ENCODE results near the gene LRBA. TPM values are rescaled to one million over a fixed set of nuclear protein-coding genes. Genes with fewer than 3 reads are reported as not detected.

Gene LRBA
- total and polyA plus RNA-seq, 2 donors (not counting 3 experiments of a cell fraction or from before 2014, with no cell fraction given), result 18.0 to 35.1 TPM

DNA sequence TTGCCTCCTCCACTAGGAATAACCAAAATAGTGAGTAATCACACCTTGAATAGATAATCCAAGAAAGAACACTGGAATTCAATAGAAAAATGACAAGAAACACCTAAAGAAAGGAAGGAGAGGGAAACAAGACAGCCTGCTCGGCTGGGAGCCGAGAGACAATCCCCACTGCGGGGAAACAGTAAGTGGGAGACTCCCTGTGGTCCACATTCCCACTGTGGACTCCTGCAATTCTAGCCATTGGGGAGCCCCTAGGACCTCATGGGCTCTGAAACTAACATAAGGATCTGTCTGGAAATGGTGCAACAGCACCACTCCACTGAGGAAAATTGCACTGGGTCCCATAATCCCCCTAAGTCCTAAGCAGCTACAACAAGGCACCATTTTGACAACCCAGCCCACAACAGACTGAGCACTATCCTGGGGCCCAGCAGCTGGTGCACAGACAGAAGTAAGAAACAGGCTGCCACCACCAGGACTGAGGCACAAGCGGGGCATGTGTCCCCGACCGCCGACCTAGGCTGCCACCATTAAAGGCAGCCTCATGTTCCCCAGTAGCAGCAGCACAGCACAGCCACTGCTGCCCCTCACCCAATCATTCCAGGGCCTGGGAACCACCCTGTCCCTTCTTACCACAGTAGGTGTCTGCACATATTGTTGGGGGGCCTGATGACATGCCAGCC, 14.2 kb downstream of the LRBA start:
- DNase-seq (ENCODE audit: low read depth, low spot score), result no peak
- dilution Hi-C loops (cut with MboI; ENCODE audit: extremely low pct_ligation_motif_present, low sequenced_read_pairs) (no loop called here), intact Hi-C loops (cut with micrococcal nuclease) (no loop called here)
- POLR2A ChIA-PET, result no interaction called here
- no peaks in the 10 kb centered on the region for H3K27me3 ChIP-seq (ENCODE audit: control insufficient read depth in 2 of 2, insufficient read depth in 2 of 2, low read length in 2 of 2)
- H3K9me1 ChIP-seq (replicated peaks; ENCODE audit: control insufficient read depth, extremely low read depth, insufficient read depth, low read length), result no peaks in the 10 kb centered on the region
- BruUV-seq (replicated peaks), result no TSS peak
- H3K27ac ChIP-seq (ENCODE audit: insufficient read depth, low read depth, low read length), result no peak overlapping the region
- CTCF ChIA-PET, result no interaction called here
- no peak overlapping the region for H3K9ac ChIP-seq (replicated peaks; ENCODE audit: extremely low read depth, insufficient read depth, low read length)
- no peaks in the 10 kb centered on the region for H3K9me3 ChIP-seq (replicated peaks; ENCODE audit: control insufficient read depth, insufficient read depth, low read length)
- peaks cover 41% of the 10 kb centered on the region for H3K79me2 ChIP-seq (ENCODE audit: control insufficient read depth, insufficient read depth, low read length)
- no peaks in the 10 kb centered on the region for H3K36me3 ChIP-seq (ENCODE audit: control insufficient read depth in 2 of 2, extremely low read depth in 1 of 2, insufficient read depth in 2 of 2, low read length in 2 of 2)
- TF ChIP-seq MYC (IDR thresholded peaks at IDR 0.05; ENCODE audit: low read depth, low read length), result no peak
- TF ChIP-seq JUN (IDR thresholded peaks at IDR 0.05; ENCODE audit: borderline replicate concordance, insufficient read depth, insufficient read length, low read depth), result no peak
- TF ChIP-seq MAX (IDR thresholded peaks at IDR 0.05; ENCODE audit: insufficient read depth, insufficient read length), result no peak
- TF ChIP-seq FOS (IDR thresholded peaks at IDR 0.05; ENCODE audit: borderline replicate concordance, insufficient read depth, low read length), result no peak
- no peak for TF ChIP-seq POLR2A (IDR thresholded peaks at IDR 0.05; ENCODE audit: low read depth, low read length)
- TF ChIP-seq POLR2AphosphoS5 (IDR thresholded peaks at IDR 0.05; ENCODE audit: insufficient read depth, low read depth, low read length), result no peak
- TF ChIP-seq GATA2 (IDR thresholded peaks at IDR 0.05; ENCODE audit: insufficient read depth, insufficient read length, low read depth, low read length), result no peak
- TF ChIP-seq, protein P1, sequence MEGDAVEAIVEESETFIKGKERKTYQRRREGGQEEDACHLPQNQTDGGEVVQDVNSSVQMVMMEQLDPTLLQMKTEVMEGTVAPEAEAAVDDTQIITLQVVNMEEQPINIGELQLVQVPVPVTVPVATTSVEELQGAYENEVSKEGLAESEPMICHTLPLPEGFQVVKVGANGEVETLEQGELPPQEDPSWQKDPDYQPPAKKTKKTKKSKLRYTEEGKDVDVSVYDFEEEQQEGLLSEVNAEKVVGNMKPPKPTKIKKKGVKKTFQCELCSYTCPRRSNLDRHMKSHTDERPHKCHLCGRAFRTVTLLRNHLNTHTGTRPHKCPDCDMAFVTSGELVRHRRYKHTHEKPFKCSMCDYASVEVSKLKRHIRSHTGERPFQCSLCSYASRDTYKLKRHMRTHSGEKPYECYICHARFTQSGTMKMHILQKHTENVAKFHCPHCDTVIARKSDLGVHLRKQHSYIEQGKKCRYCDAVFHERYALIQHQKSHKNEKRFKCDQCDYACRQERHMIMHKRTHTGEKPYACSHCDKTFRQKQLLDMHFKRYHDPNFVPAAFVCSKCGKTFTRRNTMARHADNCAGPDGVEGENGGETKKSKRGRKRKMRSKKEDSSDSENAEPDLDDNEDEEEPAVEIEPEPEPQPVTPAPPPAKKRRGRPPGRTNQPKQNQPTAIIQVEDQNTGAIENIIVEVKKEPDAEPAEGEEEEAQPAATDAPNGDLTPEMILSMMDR (IDR thresholded peaks at IDR 0.05; ENCODE audit: extremely low read depth in 1 of 2, insufficient read depth in 1 of 2, low read depth in 1 of 2, low read length in 2 of 2), result no peak
- no peak for TF ChIP-seq EZH2 (IDR thresholded peaks at IDR 0.05; ENCODE audit: borderline replicate concordance, low read depth, low read length, severe bottlenecking)
- H2AFZ ChIP-seq (ENCODE audit: low read depth, low read length), result no peak overlapping the region
- H4K20me1 ChIP-seq (replicated peaks; ENCODE audit: control insufficient read depth, extremely low read depth, insufficient read depth, low read length), result no peaks in the 10 kb centered on the region
- H3K4me2 ChIP-seq (ENCODE audit: insufficient read depth, low read length), result no peak overlapping the region
- no peak for FAIRE-seq
- no peak overlapping the region for H3K4me3 ChIP-seq (replicated peaks in 1 of 3; ENCODE audit: insufficient read depth in 1 of 3, low read depth in 1 of 3, low read length in 3 of 3)
- H3K4me1 ChIP-seq (ENCODE audit: control insufficient read depth, extremely low read depth, insufficient read depth, low read length), result peaks cover 12% of the 10 kb centered on the region
